Glutamatergic neuron (in vitro differentiated cells): ENCODE results near the gene AGAP1. TPM values are rescaled to one million over a fixed set of nuclear protein-coding genes. Genes with fewer than 3 reads are reported as not detected.

ENCODE experiments used
- DNase-seq: peaks from one replicate; pipeline ENCODE4 v3.0.0; 2022
- H3K27ac Mint-ChIP-seq: one replicate; pipeline ENCODE4 v1.8.0; 2020; ENCODE audit warnings: mild to moderate bottlenecking, mixed read lengths, inconsistent platforms; ENCODE audit not compliant: unreplicated experiment
- H3K27me3 Mint-ChIP-seq: one replicate; pipeline ENCODE4 v1.8.0; 2020; ENCODE audit warnings: mild to moderate bottlenecking, moderate library complexity, mixed read lengths, inconsistent platforms; ENCODE audit not compliant: unreplicated experiment
- H3K36me3 Mint-ChIP-seq: one replicate; pipeline ENCODE4 v1.8.0; 2020; ENCODE audit warnings: mild to moderate bottlenecking, mixed read lengths, inconsistent platforms; ENCODE audit not compliant: unreplicated experiment
- H3K4me1 Mint-ChIP-seq: one replicate; pipeline ENCODE4 v1.8.0; 2020; ENCODE audit warnings: mild to moderate bottlenecking, low read depth, mixed read lengths, inconsistent platforms; ENCODE audit not compliant: unreplicated experiment
- H3K4me3 Mint-ChIP-seq: one replicate; pipeline ENCODE4 v1.8.0; 2020; ENCODE audit warnings: mild to moderate bottlenecking, mixed read lengths, inconsistent platforms; ENCODE audit not compliant: unreplicated experiment
- H3K9me3 Mint-ChIP-seq: one replicate; pipeline ENCODE4 v1.8.0; 2020; ENCODE audit warnings: mild to moderate bottlenecking, moderate library complexity, mixed read lengths, inconsistent platforms; ENCODE audit not compliant: unreplicated experiment
- CTCF ChIP-seq: fragments of 200-600 bp; sonication (generic); IDR thresholded peaks from one replicate; pipeline ENCODE4 v1.5.0; 2021; ENCODE audit not compliant: partially characterized antibody, unreplicated experiment
- total RNA-seq: library from RNA; stranded (reverse); fragmentation: NEBNext Ultra II Directional; extraction: Animal tissue kit (Norgen Biotek cat#: 25700); gene quantifications from one replicate; pipeline ENCODE4 v1.2.1, GENCODE V29; 2021; ENCODE audit not compliant: unreplicated experiment

The AGAP1 gene
- total RNA-seq, 1 donor from 2014 or later = 153 TPM

- DNase-seq = peak; percentile 89
- H3K36me3 Mint-ChIP-seq = no peaks in the 10 kb centered on the region
- H3K9me3 Mint-ChIP-seq = peaks cover 18% of the 10 kb centered on the region
- peak overlapping the region; percentile 70 for H3K4me3 Mint-ChIP-seq
- no peak for TF ChIP-seq CTCF
- peaks cover 14% of the 10 kb centered on the region for H3K27me3 Mint-ChIP-seq
- H3K4me1 Mint-ChIP-seq = peaks cover 54% of the 10 kb centered on the region
- peak overlapping the region; percentile 80 for H3K27ac Mint-ChIP-seq
Observed at GRCh38 chr2:235669269-235669831, 175.5 kb downstream of the AGAP1 start.

GRCh38 chr2:235669983-235670962 is 176.4 kb downstream of the AGAP1 start:
- peak; percentile 27 for TF ChIP-seq CTCF
- Mint-ChIP-seq H3K36me3 (no peaks in the 10 kb centered on the region), H3K9me3 (peaks cover 18% of the 10 kb centered on the region), H3K27me3 (peaks cover 14% of the 10 kb centered on the region), H3K27ac (no peak overlapping the region), H3K4me3 (no peak overlapping the region), H3K4me1 (peaks cover 50% of the 10 kb centered on the region)
- DNase-seq = peak; percentile 80

GRCh38 chr2:235670974-235671787 is 177.3 kb downstream of the AGAP1 start:
- peak; percentile 47 for DNase-seq
- H3K4me3 Mint-ChIP-seq = peak overlapping the region; percentile 84
- H3K36me3 Mint-ChIP-seq = no peaks in the 10 kb centered on the region
- peak overlapping the region; percentile 94 for H3K27ac Mint-ChIP-seq
- H3K27me3 Mint-ChIP-seq = peaks cover 14% of the 10 kb centered on the region
- peaks cover 16% of the 10 kb centered on the region for H3K9me3 Mint-ChIP-seq
- H3K4me1 Mint-ChIP-seq = peaks cover 52% of the 10 kb centered on the region
- TF ChIP-seq CTCF = peak; percentile 8

GRCh38 chr2:235672720-235673119 is 178.9 kb downstream of the AGAP1 start:
- Mint-ChIP-seq H3K27ac (no peak overlapping the region), H3K9me3 (peaks cover 14% of the 10 kb centered on the region), H3K4me3 (peak overlapping the region; percentile 84), H3K4me1 (peaks cover 49% of the 10 kb centered on the region), H3K36me3 (no peaks in the 10 kb centered on the region), H3K27me3 (peaks cover 14% of the 10 kb centered on the region)
- TF ChIP-seq CTCF = no peak
- DNase-seq = no peak
